ENCODE measurements around the gene TMEM35A.
"Not testable (repeated sequence)": the region's sequence is repeated elsewhere in the genome, so short reads cannot be mapped to it uniquely, and the experiment has no call there.

Gene TMEM35A, protein sequence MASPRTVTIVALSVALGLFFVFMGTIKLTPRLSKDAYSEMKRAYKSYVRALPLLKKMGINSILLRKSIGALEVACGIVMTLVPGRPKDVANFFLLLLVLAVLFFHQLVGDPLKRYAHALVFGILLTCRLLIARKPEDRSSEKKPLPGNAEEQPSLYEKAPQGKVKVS

GRCh38 chrX:101078716-101079598, at the start of gene TMEM35A:
TSS of gene TMEM35A (plus strand) at chrX:101078879. CDS start at chrX:101079003, 124 bp downstream.
- intact Hi-C loops (cut with DNase I): no loop called here
- DNase-seq: peak in 7 of 10 donors; percentile 8 to 89 (median 36)

GRCh38 chrX:101029665-101030064, 49.0 kb upstream of the TMEM35A start:
- intact Hi-C loops (cut with DNase I): no loop called here
- DNase-seq: no peak

- no peak for DNase-seq
- intact Hi-C loops (cut with DNase I): no loop called here
These were observed 41.4 kb upstream of the TMEM35A start for GRCh38 chrX:101037231-101037630.

GRCh38 chrX:101040197-101040596, 38.5 kb upstream of the TMEM35A start:
- intact Hi-C loops (cut with DNase I): no loop called here
- no peak for DNase-seq

DNA sequence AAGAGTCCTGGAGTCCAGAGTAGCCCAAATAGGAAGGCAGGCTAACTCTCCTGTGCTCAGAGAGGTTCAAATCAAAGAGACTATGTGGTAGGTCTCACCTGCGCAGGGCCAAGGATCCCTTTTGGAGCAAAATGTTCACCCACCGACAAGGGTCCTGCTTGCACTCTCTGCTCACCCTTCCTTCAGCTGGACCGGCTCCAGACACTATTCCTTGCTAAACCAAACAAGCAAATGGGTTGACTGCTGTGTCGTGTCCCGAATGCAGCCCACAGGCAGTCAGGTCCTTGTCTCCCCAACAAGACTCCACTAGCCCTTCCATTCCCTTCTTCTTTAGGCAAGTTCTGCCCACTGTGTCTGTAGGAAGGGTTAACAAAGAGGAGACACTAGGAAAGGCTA, 27.5 kb upstream of the TMEM35A start:
- DNase-seq: no peak
- intact Hi-C loops (cut with DNase I): no loop called here

DNA sequence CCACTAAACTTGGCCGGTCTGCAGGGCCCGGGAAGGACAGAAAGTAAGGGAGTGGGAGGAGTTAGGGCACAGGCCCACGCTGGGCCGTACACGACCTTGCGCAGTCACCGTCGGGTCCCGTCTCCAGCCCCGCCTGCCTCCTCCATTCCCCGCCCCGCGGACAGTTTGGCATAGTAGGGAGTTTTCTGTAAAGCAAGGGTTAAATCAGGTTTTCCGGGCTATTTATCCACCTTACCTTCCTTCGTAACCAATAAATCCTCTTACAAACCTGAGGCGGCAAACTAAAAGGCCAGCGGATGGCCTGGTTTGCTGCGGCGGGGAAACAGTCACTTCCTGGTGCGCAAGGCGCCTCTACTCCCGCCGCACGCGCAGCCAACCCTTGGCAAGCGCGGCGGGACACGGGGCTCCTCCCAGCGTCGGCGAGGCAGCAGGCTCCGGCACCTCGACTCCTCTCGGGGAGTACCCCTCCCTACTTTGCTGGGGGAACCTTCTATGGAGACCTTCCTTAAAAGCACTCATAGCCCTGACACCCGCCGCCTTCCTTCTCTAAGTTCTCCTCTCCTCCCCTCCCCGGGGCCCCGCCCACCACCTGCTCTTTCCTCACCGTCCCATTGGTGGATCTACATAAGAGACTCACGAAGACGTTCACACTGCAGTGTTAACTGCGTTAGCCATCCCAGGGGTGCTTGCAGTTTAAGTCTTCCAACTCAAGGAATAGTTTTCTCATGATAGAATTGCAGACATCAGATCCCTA, 27.0 kb upstream of the TMEM35A start, which contains the start of gene TRMT2B:
TRMT2B (minus strand) TSS at position 563 of the 754 bp plus-strand sequence. CDS start 9,822 bp downstream, outside the sequence.
- peak; percentile 38 to 94 (median 64) for DNase-seq
- intact Hi-C loops (cut with DNase I): no loop called here

- intact Hi-C loops (cut with DNase I); DNase-seq: not testable (repeated sequence)
These were observed 22.1 kb upstream of the TMEM35A start for GRCh38 chrX:101056551-101056950.

DNA sequence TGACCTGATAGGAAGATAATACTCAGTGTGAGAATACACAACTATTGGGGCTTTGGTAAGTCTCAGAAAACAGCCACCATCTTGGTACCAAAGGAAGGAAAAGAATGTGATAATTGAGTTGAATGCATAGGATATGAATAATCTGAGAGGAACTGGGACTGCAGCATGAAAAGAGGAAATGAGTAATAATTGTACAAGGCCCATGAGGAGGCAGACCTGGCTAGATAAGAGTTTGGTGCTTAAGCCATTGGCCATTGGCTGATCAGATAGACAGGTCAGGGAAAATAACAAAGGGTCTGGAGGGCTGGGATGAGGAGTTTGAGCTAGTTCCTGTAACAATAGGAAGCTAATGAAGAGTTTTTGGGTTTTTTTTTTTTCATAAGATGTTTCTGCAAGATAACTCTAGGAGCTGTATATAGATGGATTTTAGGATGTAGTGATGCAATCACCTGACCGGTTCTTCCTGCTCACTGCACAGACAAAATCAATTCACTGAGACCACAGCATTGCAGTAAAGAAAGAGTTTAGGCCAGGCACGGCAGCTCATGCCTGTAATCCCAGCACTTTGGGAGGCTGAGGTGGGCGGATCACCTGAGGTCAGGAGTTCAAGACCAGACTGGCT, 21.5 kb upstream of the TMEM35A start:
- intact Hi-C loops (cut with DNase I): no loop called here
- DNase-seq: no peak

GRCh38 chrX:101062176-101062575, 16.5 kb upstream of the TMEM35A start:
- intact Hi-C loops (cut with DNase I): no loop called here
- no peak for DNase-seq

- DNase-seq: no peak
- intact Hi-C loops (cut with DNase I): no loop called here
These were observed 7.1 kb upstream of the TMEM35A start for GRCh38 chrX:101071582-101071981.

- peak in 4 of 10 donors; percentile 4 to 83 (median 8) for DNase-seq
- intact Hi-C loops (cut with DNase I): no loop called here
These were observed 1.1 kb downstream of the TMEM35A start for GRCh38 chrX:101079736-101080270.

GRCh38 chrX:101080326-101081124, 1.8 kb downstream of the TMEM35A start:
- intact Hi-C loops (cut with DNase I): no loop called here
- DNase-seq: no peak

GRCh38 chrX:101081231-101081630, 2.6 kb downstream of the TMEM35A start:
- intact Hi-C loops (cut with DNase I): no loop called here
- DNase-seq: no peak

DNA sequence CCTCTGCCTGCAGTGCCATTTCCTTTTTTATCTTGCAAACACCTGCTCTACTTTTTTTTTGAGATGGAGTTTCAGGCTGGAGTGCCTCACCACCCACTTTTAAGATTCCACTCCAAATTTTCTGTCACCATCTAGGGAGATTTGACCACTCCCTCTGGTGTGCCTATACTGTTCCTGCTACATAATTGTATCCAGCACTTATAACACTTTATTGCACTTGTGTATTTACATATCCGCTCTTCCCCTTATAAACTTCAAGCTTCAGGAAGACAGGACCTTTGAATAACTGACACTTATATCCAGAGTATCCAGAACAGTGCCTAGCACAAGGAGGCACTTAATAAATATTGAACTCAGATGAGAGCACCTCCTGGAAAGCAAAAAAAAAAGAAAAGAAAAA, 13.1 kb downstream of the TMEM35A start:
- no peak for DNase-seq
- intact Hi-C loops (cut with DNase I): no loop called here

DNA sequence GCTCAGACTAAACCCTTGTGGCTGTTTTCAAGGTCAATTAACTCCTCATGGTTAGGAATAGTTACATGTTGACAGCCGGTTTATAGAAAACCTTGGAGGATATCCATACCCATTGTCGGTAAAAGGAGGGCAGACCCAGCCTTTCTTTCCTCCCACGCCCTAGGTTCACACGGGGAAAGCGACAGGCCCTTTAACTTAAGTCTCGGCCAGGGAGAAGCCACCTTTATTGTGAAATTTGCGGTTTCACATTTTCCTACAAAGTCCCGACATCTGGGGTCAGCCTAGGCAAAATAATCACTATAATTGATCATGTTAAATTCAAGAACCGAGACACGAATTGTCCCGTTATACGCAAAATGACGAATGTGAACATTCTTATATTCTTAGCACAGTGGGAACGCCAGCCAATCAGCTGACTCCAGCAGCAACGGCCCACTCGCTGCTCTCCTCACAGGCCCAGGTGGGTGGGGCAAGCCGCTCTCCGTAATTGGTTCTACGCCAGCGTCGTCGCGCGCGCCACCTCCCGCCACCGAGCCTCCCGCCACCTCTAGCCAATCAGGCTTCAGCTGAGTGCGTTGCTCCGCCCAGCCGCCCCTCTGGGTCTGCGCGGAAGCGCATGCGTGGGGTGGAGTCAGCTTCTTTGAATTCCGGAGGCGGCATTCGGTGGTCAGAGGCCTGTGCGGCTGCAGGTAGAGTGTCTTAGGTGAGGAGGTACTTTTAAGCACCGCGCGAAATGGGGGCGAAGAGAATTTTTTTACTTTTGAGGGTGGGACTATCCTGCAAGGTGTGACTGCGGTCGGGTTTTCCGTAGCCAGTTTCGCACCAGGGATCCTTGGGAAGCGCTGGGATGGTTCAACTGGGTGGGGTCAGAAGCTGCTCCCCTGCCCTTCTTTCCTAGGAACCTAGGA, 19.1 kb downstream of the TMEM35A start, which contains the start of gene CENPI:
CENPI (plus strand) TSS at position 659 of the 908 bp plus-strand sequence. CDS start 2,867 bp downstream, outside the sequence.
- intact Hi-C loops (cut with DNase I): no loop called here
- peak; percentile 84 to 99 (median 89) for DNase-seq

DNA sequence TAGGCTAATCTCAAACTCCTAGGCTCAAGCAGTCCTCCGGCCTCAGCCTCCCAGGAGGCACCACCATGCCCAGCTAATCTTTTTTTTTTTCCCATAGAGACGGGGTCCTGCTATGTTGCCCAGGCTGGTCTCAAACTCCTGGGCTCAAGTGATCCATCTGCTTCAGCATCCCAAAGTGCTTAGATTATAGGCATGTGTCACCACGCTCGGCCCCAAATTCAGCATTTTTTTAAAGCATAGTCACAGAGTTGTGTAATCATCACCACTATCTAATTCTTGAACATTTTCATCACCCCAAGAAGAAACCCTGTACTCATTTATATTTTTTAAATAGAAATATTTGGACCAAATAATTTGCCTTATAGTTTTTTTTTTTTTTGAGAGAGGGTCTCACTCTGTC, 29.6 kb downstream of the TMEM35A start:
- intact Hi-C loops (cut with DNase I): no loop called here
- DNase-seq: no peak

GRCh38 chrX:101117701-101118100, 39.0 kb downstream of the TMEM35A start:
- intact Hi-C loops (cut with DNase I): no loop called here
- no peak for DNase-seq

DNA sequence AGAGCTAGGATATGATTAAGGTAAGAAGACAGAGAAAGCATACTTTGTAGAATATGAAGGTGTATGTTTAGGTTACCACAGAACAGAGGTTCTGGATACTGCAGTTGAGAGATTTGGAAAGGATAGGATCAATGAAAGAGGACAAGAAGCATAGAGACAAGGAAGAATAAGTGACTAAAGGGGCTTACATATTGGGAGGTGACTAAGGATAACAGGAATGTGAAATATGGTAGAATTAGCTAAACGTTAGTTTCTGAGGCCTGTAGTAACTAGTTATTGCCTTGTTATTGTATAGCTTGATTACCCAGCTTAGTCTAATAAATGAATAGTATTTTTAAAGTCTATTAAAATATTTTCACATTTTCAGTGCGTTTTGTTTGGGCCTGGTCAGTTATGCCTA, 57.6 kb downstream of the TMEM35A start:
- no peak for DNase-seq
- intact Hi-C loops (cut with DNase I): no loop called here
